GM12874 (cell line): Measurements from ENCODE around the gene MYLK4.

Experiments
- TF ChIP-seq, protein P1 (sequence below): IDR thresholded peaks from 2 replicates; pipeline ENCODE4 v1.5.1; 2011; ENCODE audit warnings: low read depth, mild to moderate bottlenecking, control low read depth, low read length, moderate library complexity; ENCODE audit not compliant: insufficient read depth

Gene MYLK4

DNA sequence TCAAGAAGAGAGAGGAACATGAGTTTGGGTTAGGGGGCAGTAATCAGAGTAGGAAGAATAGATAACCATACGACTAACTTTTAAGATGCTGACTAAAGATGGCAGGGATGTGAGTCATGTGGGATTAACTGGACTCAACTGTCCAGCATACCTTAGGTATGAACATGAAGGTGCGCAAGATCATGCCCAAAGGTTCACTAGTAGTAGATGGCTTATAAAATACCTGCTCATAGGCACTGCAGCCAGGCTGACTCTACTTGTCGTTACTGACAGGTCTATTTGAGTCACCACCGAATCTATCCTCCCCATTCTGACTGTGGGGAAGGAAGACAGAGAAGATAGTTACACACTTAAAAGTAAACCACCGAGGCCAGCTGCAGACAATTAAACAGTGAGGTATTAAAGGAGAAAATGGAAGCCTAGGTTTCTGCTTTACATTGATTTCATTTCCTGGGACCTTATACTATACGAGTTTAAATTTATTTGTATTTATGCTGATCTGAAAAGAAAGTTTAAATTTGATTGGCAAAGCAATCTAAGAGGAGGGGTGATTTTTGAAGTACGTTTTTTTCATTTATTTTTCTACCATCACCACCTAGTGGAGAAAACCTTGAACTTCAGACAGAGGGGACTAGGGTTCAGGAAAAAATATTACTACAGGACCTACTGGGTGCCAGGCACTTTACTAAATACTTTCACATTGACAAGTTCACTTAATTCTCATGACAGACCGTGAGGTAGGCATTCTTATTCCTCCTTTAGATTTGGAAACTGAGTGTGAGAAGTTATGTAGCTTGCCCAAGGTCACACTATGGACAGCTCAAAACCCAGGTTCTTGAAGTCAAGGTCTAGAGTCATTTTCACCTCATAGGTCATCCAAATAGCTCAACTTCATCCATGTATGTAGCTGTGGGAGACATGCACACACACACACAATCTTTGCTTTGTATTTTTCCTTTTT is 10.4 kb upstream of the MYLK4 start:
- TF ChIP-seq, protein P1, sequence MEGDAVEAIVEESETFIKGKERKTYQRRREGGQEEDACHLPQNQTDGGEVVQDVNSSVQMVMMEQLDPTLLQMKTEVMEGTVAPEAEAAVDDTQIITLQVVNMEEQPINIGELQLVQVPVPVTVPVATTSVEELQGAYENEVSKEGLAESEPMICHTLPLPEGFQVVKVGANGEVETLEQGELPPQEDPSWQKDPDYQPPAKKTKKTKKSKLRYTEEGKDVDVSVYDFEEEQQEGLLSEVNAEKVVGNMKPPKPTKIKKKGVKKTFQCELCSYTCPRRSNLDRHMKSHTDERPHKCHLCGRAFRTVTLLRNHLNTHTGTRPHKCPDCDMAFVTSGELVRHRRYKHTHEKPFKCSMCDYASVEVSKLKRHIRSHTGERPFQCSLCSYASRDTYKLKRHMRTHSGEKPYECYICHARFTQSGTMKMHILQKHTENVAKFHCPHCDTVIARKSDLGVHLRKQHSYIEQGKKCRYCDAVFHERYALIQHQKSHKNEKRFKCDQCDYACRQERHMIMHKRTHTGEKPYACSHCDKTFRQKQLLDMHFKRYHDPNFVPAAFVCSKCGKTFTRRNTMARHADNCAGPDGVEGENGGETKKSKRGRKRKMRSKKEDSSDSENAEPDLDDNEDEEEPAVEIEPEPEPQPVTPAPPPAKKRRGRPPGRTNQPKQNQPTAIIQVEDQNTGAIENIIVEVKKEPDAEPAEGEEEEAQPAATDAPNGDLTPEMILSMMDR = peak; percentile 32; the same call in 1 of the 2 replicates

DNA sequence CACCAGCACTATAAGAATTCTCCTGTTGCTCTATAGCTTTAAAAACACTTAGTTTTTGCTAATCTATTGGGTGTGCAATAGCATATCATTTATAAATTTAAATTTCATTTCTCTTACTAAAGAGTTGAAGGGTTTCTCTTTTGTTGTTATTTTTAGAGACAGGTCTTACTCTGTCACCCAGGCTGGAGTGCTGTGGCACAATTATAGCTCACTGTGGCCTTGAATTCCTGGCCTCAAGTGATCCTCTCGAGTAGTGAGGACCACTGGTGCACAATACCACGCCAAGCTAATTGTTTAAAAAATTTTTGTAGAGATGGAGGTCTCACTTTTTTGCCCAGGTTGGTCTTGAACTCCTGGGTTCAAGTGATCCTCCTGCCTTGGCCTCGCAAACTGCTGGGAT is 8.3 kb upstream of the MYLK4 start:
- TF ChIP-seq, protein P1 = no peak

DNA sequence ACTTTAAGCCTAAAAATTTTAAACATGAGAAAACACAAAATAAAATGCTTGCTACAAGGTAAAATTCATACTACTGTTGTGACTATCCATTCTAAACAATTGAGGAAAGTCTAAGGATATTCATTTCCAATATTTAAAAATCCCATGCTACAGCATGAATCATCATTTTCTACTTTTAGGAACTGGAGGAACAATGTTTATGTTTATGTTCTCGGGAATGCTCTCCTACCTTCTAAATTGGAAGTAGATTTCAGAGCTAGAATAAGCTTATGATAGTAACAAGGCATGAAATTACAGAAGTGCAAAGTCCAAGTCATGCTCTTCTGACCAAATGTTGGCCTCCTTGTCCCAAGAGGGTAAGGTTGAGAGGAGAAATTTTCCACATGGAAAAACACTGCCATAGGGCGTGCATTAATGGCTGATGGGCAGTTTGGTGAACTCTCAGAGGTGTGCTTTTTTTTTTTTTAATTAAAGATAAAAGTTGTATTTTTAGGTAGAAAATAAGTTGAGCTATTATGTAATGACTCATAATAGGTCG is 6.0 kb upstream of the MYLK4 start:
- TF ChIP-seq, protein P1 = no peak

DNA sequence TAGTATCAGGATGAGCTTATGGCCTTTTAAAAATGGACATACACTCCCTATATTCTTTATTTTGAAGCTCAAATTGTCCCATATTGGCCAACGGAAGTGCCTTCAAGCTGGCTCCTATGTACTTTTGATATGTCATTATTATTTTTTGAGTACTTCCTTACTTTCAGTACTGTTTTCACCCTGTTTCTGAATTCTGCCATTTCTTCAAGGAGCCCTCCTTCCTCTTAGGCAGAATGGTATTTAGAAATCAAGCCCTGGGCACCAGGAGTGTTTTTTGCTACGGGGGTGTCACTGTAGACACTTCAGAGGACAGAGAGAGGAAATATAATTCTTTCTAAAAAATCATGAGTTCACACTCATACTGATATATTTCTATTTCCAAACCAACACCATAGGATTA is 5.5 kb upstream of the MYLK4 start:
- TF ChIP-seq, protein P1 = no peak

DNA sequence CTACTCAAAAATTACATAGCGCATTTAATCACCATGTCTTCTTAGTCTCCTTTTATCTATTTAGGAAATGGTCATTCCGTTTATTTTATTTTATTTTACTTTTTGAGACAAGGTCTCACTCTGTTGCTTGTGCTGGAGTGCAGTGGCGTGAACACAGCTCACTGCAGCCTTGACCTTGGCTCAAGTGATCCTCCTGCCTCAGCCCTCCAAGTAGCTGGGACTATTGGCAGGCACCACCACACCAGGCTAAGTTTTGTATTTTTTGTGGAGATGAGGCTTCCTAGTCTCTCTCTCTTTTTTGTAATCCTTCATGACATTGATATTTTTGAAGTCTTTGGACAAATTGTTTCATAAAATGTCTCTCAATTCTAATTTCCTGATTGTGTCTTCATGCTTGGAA is 4.7 kb upstream of the MYLK4 start:
- TF ChIP-seq, protein P1 = no peak

DNA sequence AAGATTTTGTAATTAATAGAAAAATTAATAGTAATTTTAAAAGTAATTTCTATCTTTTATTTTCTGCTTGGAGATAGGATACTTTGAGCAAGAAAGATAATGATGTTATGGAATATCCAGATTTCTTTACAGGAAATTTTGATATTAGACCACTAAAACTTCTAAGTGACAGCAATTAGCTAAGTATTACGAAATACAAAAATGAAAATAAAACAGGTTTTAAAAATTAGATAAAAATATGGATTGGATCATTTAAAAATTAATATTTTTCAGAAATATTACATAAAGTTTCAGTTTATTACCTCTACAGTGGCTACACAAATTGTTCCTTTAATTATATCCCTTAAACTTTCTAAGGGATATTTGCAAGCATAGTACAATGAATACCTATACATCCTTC is 4.2 kb upstream of the MYLK4 start:
- TF ChIP-seq, protein P1 = no peak

DNA sequence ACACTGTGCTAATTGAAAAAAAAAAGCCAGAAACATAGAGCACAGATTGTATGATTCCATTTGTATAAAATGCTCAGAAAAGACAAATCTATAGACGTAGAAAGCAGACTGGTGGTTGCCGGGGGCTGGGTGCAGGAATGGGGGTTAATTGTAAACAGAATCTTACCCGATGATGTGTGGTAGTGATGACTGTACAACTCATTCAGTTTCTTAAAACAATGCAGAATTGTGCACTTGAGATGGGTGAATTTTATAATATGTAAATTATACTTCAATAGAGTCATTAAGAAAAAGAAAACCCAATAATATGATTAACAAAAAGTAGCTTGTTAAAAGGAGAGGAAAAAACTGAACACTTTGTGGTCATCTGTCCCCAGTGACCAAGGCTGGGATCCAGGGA is 3.7 kb upstream of the MYLK4 start:
- TF ChIP-seq, protein P1 = no peak
